ENCODE measurements around the gene CTLA4.

The CTLA4 gene

GRCh38 chr2:203893401-203893800, 25.8 kb downstream of the CTLA4 start:
- FAIRE-seq, result no peak

GRCh38 chr2:203893840-203894239, 26.3 kb downstream of the CTLA4 start:
- FAIRE-seq, result no peak

GRCh38 chr2:203894262-203894661, 26.7 kb downstream of the CTLA4 start:
- FAIRE-seq, result no peak

- FAIRE-seq, result no peak
Measured at GRCh38 chr2:203897544-203897943, 30.0 kb downstream of the CTLA4 start.

GRCh38 chr2:203898657-203899056, 31.1 kb downstream of the CTLA4 start:
- no peak for FAIRE-seq

GRCh38 chr2:203900253-203900652, 32.7 kb downstream of the CTLA4 start:
- FAIRE-seq, result no peak

GRCh38 chr2:203904022-203904421, 36.5 kb downstream of the CTLA4 start:
- FAIRE-seq, result no peak

- FAIRE-seq, result no peak
Measured at GRCh38 chr2:203905656-203906055, 38.1 kb downstream of the CTLA4 start.

GRCh38 chr2:203908066-203908796, 40.7 kb downstream of the CTLA4 start:
- FAIRE-seq, result no peak

GRCh38 chr2:203908797-203909185, 41.2 kb downstream of the CTLA4 start:
- no peak for FAIRE-seq

- FAIRE-seq, result peak; percentile 31
Measured at GRCh38 chr2:203909261-203909967, 41.8 kb downstream of the CTLA4 start.

GRCh38 chr2:203909974-203910373, 42.4 kb downstream of the CTLA4 start:
- FAIRE-seq, result no peak

GRCh38 chr2:203913947-203914346, 46.4 kb downstream of the CTLA4 start:
- no peak for FAIRE-seq

GRCh38 chr2:203914546-203915182, 47.1 kb downstream of the CTLA4 start:
- FAIRE-seq, result no peak

- FAIRE-seq, result no peak
Measured at GRCh38 chr2:203915256-203915655, 47.7 kb downstream of the CTLA4 start.

- no peak for FAIRE-seq
Measured at GRCh38 chr2:203916756-203917155, 49.2 kb downstream of the CTLA4 start.

GRCh38 chr2:203918264-203918663, 50.7 kb downstream of the CTLA4 start:
- FAIRE-seq, result no peak

- FAIRE-seq, result no peak
Measured at GRCh38 chr2:203918839-203919238, 51.3 kb downstream of the CTLA4 start.

Measured in colon (tissue), 2 donors.